NCI-H2227 (cell line): ENCODE data around the gene PLEK2.
"Not testable (repeated sequence)": the region's sequence is repeated elsewhere in the genome, so short reads cannot be mapped to it uniquely, and the experiment has no call there.

Experiments
- DNase-seq: peaks from one replicate; lab custom pipeline; 2025; ENCODE audit not compliant: unreplicated experiment; lab: John Stamatoyannopoulos, UW

The PLEK2 gene

GRCh38 chr14:67360470-67361206 lies 51.3 kb downstream of the PLEK2 start:
- no peak for DNase-seq

GRCh38 chr14:67359775-67360469 lies 52.0 kb downstream of the PLEK2 start, which contains the start of the genes ATP6V1D and EIF2S1:
Gene ATP6V1D, minus strand, starts transcription at chr14:67359804. Its CDS starts 106 bp downstream, at chr14:67359698.
Gene EIF2S1, plus strand, starts transcription at chr14:67360328. Its CDS starts 4,440 bp downstream, at chr14:67364768.
- DNase-seq: peak; percentile 99

GRCh38 chr14:67358924-67359774 lies 52.8 kb downstream of the PLEK2 start:
- DNase-seq: peak; percentile 51

GRCh38 chr14:67357969-67358354 lies 54.0 kb downstream of the PLEK2 start:
- no peak for DNase-seq

GRCh38 chr14:67357186-67357968 lies 54.6 kb downstream of the PLEK2 start:
- no peak for DNase-seq

- no peak for DNase-seq
Measured at GRCh38 chr14:67352055-67352454, 59.9 kb downstream of the PLEK2 start.

GRCh38 chr14:67345583-67345982 lies 66.4 kb downstream of the PLEK2 start:
- no peak for DNase-seq

GRCh38 chr14:67343601-67344230 lies 68.2 kb downstream of the PLEK2 start:
- DNase-seq: no peak

- DNase-seq: not testable (repeated sequence)
Measured at GRCh38 chr14:67341231-67341630, 70.7 kb downstream of the PLEK2 start.
